H9 (cell line): ENCODE data around the gene MORC1. TPM values are rescaled to one million over a fixed set of nuclear protein-coding genes. Genes with fewer than 3 reads are reported as not detected.

Experiments used
- DNase-seq: peaks from one replicate; pipeline ENCODE4 v3.0.0-alpha.2; 2017
- H2AFZ ChIP-seq: one replicate; pipeline ENCODE4 v1.6.1; 2013; ENCODE audit warnings: mild to moderate bottlenecking, low read length, control low read depth, moderate library complexity
- H2AK5ac ChIP-seq: 2 replicates; pipeline ENCODE4 v1.6.1; 2013; ENCODE audit warnings: low read length, control low read depth, mixed read lengths; ENCODE audit not compliant: insufficient read length
- H2BK120ac ChIP-seq: one replicate; pipeline ENCODE4 v1.6.1; 2013; ENCODE audit warnings: low read depth, mild to moderate bottlenecking, low read length, control low read depth, inconsistent platforms; ENCODE audit not compliant: poor library complexity, severe bottlenecking
- H2BK12ac ChIP-seq: 2 replicates; pipeline ENCODE4 v1.6.1; 2013; ENCODE audit warnings: low read length, control low read depth, mixed read lengths, low read depth; ENCODE audit not compliant: insufficient read length
- H2BK15ac ChIP-seq: 2 replicates; pipeline ENCODE4 v1.6.1; 2013; ENCODE audit warnings: low read depth, low read length, control low read depth
- H2BK20ac ChIP-seq: one replicate; pipeline ENCODE4 v1.6.1; 2013; ENCODE audit warnings: low read depth, mild to moderate bottlenecking, low read length, control low read depth, inconsistent platforms; ENCODE audit not compliant: poor library complexity, severe bottlenecking
- H2BK5ac ChIP-seq: 2 replicates; pipeline ENCODE4 v1.6.1; 2013; ENCODE audit warnings: low read length, control low read depth, mixed read lengths; ENCODE audit not compliant: insufficient read length
- H3K14ac ChIP-seq: 2 replicates; pipeline ENCODE4 v1.6.1; 2013; ENCODE audit warnings: low read length, control low read depth; ENCODE audit not compliant: insufficient read depth
- H3K18ac ChIP-seq: 2 replicates; pipeline ENCODE4 v1.6.1; 2013; ENCODE audit warnings: low read depth, mild to moderate bottlenecking, mixed read lengths, low read length, control low read depth; ENCODE audit not compliant: insufficient read length
- H3K23ac ChIP-seq: 2 replicates; pipeline ENCODE4 v1.6.1; 2013; ENCODE audit warnings: low read length, control low read depth, mixed read lengths, low read depth; ENCODE audit not compliant: insufficient read length
- H3K23me2 ChIP-seq: 2 replicates; pipeline ENCODE4 v1.6.1; 2013; ENCODE audit warnings: low read depth, mild to moderate bottlenecking, mixed read lengths, low read length, control low read depth; ENCODE audit not compliant: insufficient read length, poor library complexity, severe bottlenecking
- H3K27ac ChIP-seq: 2 replicates; pipeline ENCODE4 v1.5.1; 2013; ENCODE audit warnings: low read length, control low read depth, mixed read lengths, low read depth; ENCODE audit not compliant: insufficient read length
- H3K27me3 ChIP-seq: 2 replicates; pipeline ENCODE4 v1.6.1; 2013; ENCODE audit warnings: low read length, control low read depth, inconsistent platforms; ENCODE audit not compliant: insufficient read depth
- H3K4ac ChIP-seq: 2 replicates; pipeline ENCODE4 v1.6.1; 2013; ENCODE audit warnings: low read depth, mild to moderate bottlenecking, control low read depth, inconsistent platforms, low read length, moderate library complexity
- H3K4me1 ChIP-seq: 2 replicates; pipeline ENCODE4 v1.6.1; 2013; ENCODE audit warnings: low read length, control low read depth, inconsistent platforms; ENCODE audit not compliant: insufficient read depth
- H3K4me2 ChIP-seq: 2 replicates; pipeline ENCODE4 v1.6.1; 2013; ENCODE audit warnings: low read length, control low read depth, mixed read lengths; ENCODE audit not compliant: insufficient read length, insufficient read depth
- H3K56ac ChIP-seq: 2 replicates; pipeline ENCODE4 v1.6.1; 2013; ENCODE audit warnings: low read depth, mild to moderate bottlenecking, mixed read lengths, low read length, control low read depth; ENCODE audit not compliant: insufficient read length
- H3K79me1 ChIP-seq: 2 replicates; pipeline ENCODE4 v1.6.1; 2013; ENCODE audit warnings: low read depth, mild to moderate bottlenecking, moderate library complexity, low read length, control low read depth, inconsistent platforms; ENCODE audit not compliant: insufficient read depth, poor library complexity, severe bottlenecking
- H3K79me2 ChIP-seq: 2 replicates; pipeline ENCODE4 v1.6.1; 2013; ENCODE audit warnings: low read length, control low read depth, inconsistent platforms; ENCODE audit not compliant: insufficient read depth
- H3K9ac ChIP-seq: 2 replicates; pipeline ENCODE4 v1.6.1; 2013; ENCODE audit warnings: low read length, control low read depth, mixed read lengths; ENCODE audit not compliant: insufficient read length; ENCODE audit errors: extremely low read depth
- H3K9me3 ChIP-seq: one replicate; pipeline ENCODE4 v1.6.1; 2013; ENCODE audit warnings: low read depth, low read length, inconsistent platforms; ENCODE audit not compliant: control insufficient read depth
- H3T11ph ChIP-seq: one replicate; pipeline ENCODE4 v1.6.1; 2013; ENCODE audit warnings: mild to moderate bottlenecking, low read length, control low read depth, inconsistent platforms
- H4K20me1 ChIP-seq: one replicate; pipeline ENCODE4 v1.6.1; 2013; ENCODE audit not compliant: control insufficient read depth, insufficient read length, insufficient read depth
- H4K5ac ChIP-seq: 2 replicates; pipeline ENCODE4 v1.6.1; 2013; ENCODE audit warnings: low read depth, mild to moderate bottlenecking, mixed read lengths, low read length, control low read depth; ENCODE audit not compliant: insufficient read length
- H4K8ac ChIP-seq: replicated peaks from 2 replicates; pipeline ENCODE4 v1.6.1; 2013; ENCODE audit warnings: low read length, control low read depth, mixed read lengths, low read depth; ENCODE audit not compliant: insufficient read length
- H4K91ac ChIP-seq: 2 replicates; pipeline ENCODE4 v1.6.1; 2013; ENCODE audit warnings: low read depth, mild to moderate bottlenecking, moderate library complexity, mixed read lengths, low read length, control low read depth; ENCODE audit not compliant: insufficient read length
- H3K27ac Mint-ChIP-seq, 3 experiments: 2 replicates in 2 of 3; 3 replicates in 1 of 3; pipeline ENCODE4 v1.8.0; 2020 to 2021; ENCODE audit warnings: mixed read lengths in 3 of 3, mild to moderate bottlenecking in 1 of 3, moderate library complexity in 1 of 3
- H3K27me3 Mint-ChIP-seq: 2 replicates; pipeline ENCODE4 v1.8.0; 2021; ENCODE audit warnings: low read depth, mild to moderate bottlenecking, moderate library complexity, mixed read lengths
- H3K36me3 Mint-ChIP-seq, 3 experiments: 2 replicates in 2 of 3; 3 replicates in 1 of 3; pipeline ENCODE4 v1.8.0; 2020 to 2021; ENCODE audit warnings: low read depth in 3 of 3, mixed read lengths in 3 of 3; ENCODE audit not compliant: insufficient read depth in 1 of 3
- H3K4me1 Mint-ChIP-seq, 2 experiments: 2 replicates each; pipeline ENCODE4 v1.8.0; 2020; ENCODE audit warnings: mixed read lengths in 2 of 2
- H3K4me3 Mint-ChIP-seq, 2 experiments: 2 replicates in 1 of 2; 3 replicates in 1 of 2; pipeline ENCODE4 v1.8.0; 2020 to 2021; ENCODE audit warnings: mild to moderate bottlenecking in 2 of 2, mixed read lengths in 2 of 2, moderate library complexity in 1 of 2
- H3K9me3 Mint-ChIP-seq, 2 experiments: 2 replicates in 1 of 2; 3 replicates in 1 of 2; pipeline ENCODE4 v1.8.0; 2020; ENCODE audit warnings: mild to moderate bottlenecking in 2 of 2, mixed read lengths in 2 of 2, moderate library complexity in 1 of 2
- CTCF ChIP-seq: fragments of 200-600 bp; sonication (generic); conservative IDR thresholded peaks from 3 replicates; pipeline ENCODE4 v1.8.0; 2021; ENCODE audit warnings: antibody characterized with exemption, mild to moderate bottlenecking
- WGBS: extraction: QIAGEN DNeasy Blood & Tissue Kit; methylation state at CpG from one replicate; pipeline ENCODE4 v1.1.7; 2013; ENCODE audit warnings: missing lambda C conversion rate, low lambda C conversion rate, mixed read lengths; ENCODE audit not compliant: insufficient read length; ENCODE audit errors: extremely low coverage; 5-methylcytosine and 5-hydroxymethylcytosine counted together
- total RNA-seq: library from RNA; stranded (reverse); gene quantifications from 2 replicates; pipeline ENCODE4 v1.2.1, GENCODE V29; 2021

MORC1 gene
- total RNA-seq, 1 experiment from 2014 or later = not detected

GRCh38 chr3:108940166-108940565 lies 177.8 kb downstream of the MORC1 start:
- Histone ChIP-seq H3K27ac (no peak overlapping the region), H2BK12ac (no peak overlapping the region), H3K27me3 (no peaks in the 10 kb centered on the region), H2BK20ac (no peak overlapping the region), H3K56ac (no peak overlapping the region), H3K4me1 (no peaks in the 10 kb centered on the region), H2AFZ (no peak overlapping the region), H4K91ac (no peak overlapping the region), H4K5ac (no peak overlapping the region), H3K9me3 (no peaks in the 10 kb centered on the region), H3K23ac (no peak overlapping the region), H3T11ph (no peak overlapping the region), H3K4ac (no peak overlapping the region), H3K23me2 (no peaks in the 10 kb centered on the region), H4K20me1 (no peaks in the 10 kb centered on the region), H3K14ac (no peak overlapping the region), H3K9ac (no peak overlapping the region), H3K79me2 (no peaks in the 10 kb centered on the region), H3K4me2 (no peak overlapping the region), H2BK15ac (no peak overlapping the region), H3K79me1 (no peaks in the 10 kb centered on the region), H4K8ac (no peak overlapping the region), H3K18ac (no peak overlapping the region), H2BK120ac (no peak overlapping the region), H2BK5ac (no peak overlapping the region), H2AK5ac (no peak overlapping the region)
- Mint-ChIP-seq H3K4me1 (no peaks in the 10 kb centered on the region), H3K27me3 (no peaks in the 10 kb centered on the region), H3K36me3 (no peaks in the 10 kb centered on the region), H3K9me3 (no peaks in the 10 kb centered on the region), H3K27ac (no peak overlapping the region), H3K4me3 (no peak overlapping the region)
- TF ChIP-seq CTCF = no peak
- WGBS = no CpG with 5 or more reads among the region's 4 CpGs
- no peak for DNase-seq
